Osteocyte (in vitro differentiated cells): Measurements from ENCODE around the gene GALNT14. TPM values are rescaled to one million over a fixed set of nuclear protein-coding genes. Genes with fewer than 3 reads are reported as not detected.

Source experiments
- DNase-seq: peaks from one replicate; pipeline ENCODE4 v3.0.0; 2021; ENCODE audit warnings: mixed read lengths; ENCODE audit not compliant: unreplicated experiment; ENCODE audit errors: extremely low spot score
- H3K27ac Mint-ChIP-seq: one replicate; pipeline ENCODE4 v1.8.0; 2021; ENCODE audit warnings: mild to moderate bottlenecking, mixed read lengths; ENCODE audit not compliant: unreplicated experiment
- H3K27me3 Mint-ChIP-seq: one replicate; pipeline ENCODE4 v1.8.0; 2021; ENCODE audit warnings: mixed read lengths; ENCODE audit not compliant: unreplicated experiment
- H3K36me3 Mint-ChIP-seq: one replicate; pipeline ENCODE4 v1.8.0; 2021; ENCODE audit warnings: mixed read lengths; ENCODE audit not compliant: unreplicated experiment
- H3K4me1 Mint-ChIP-seq: one replicate; pipeline ENCODE4 v1.8.0; 2021; ENCODE audit warnings: mixed read lengths; ENCODE audit not compliant: unreplicated experiment
- H3K4me3 Mint-ChIP-seq: one replicate; pipeline ENCODE4 v1.8.0; 2021; ENCODE audit warnings: mild to moderate bottlenecking, moderate library complexity, mixed read lengths; ENCODE audit not compliant: unreplicated experiment
- H3K9me3 Mint-ChIP-seq: one replicate; pipeline ENCODE4 v1.8.0; 2021; ENCODE audit warnings: mixed read lengths; ENCODE audit not compliant: unreplicated experiment
- total RNA-seq: library from RNA; stranded (reverse); gene quantifications from 2 replicates; pipeline ENCODE4 v1.2.1, GENCODE V29; 2021
- TF ChIP-seq, protein P1 (sequence below): fragments of 200-600 bp; sonication (generic); IDR thresholded peaks from 2 replicates; pipeline ENCODE4 v1.5.0; 2021; ENCODE audit warnings: antibody characterized with exemption, mild to moderate bottlenecking, moderate library complexity

GALNT14 gene
- total RNA-seq, 1 donor from 2014 or later = 4.1 TPM

DNA sequence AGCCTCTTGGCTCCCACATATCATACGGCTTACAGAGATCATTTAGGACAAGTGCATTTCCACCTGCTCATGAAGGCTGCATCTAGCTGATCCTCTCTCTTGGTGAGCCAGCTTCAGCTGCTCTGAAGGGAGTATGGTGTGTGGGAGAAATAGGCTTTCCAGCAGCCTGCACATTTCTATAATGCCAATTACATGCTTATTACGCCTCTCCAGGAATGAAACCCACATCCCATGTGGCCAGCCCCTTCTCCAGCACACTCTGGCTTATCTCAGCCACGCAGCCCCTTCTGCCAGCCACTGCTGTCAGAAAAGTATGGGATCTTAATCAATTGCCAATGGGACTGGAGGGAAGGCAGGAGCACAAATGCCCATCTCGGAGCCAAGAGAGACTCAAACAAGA, 117.5 kb downstream of the GALNT14 start:
- no peak overlapping the region for H3K27ac Mint-ChIP-seq
- H3K4me1 Mint-ChIP-seq = no peaks in the 10 kb centered on the region
- H3K27me3 Mint-ChIP-seq = no peaks in the 10 kb centered on the region
- no peaks in the 10 kb centered on the region for H3K9me3 Mint-ChIP-seq
- TF ChIP-seq, protein P1, sequence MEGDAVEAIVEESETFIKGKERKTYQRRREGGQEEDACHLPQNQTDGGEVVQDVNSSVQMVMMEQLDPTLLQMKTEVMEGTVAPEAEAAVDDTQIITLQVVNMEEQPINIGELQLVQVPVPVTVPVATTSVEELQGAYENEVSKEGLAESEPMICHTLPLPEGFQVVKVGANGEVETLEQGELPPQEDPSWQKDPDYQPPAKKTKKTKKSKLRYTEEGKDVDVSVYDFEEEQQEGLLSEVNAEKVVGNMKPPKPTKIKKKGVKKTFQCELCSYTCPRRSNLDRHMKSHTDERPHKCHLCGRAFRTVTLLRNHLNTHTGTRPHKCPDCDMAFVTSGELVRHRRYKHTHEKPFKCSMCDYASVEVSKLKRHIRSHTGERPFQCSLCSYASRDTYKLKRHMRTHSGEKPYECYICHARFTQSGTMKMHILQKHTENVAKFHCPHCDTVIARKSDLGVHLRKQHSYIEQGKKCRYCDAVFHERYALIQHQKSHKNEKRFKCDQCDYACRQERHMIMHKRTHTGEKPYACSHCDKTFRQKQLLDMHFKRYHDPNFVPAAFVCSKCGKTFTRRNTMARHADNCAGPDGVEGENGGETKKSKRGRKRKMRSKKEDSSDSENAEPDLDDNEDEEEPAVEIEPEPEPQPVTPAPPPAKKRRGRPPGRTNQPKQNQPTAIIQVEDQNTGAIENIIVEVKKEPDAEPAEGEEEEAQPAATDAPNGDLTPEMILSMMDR = no peak
- no peak for DNase-seq
- H3K36me3 Mint-ChIP-seq = no peaks in the 10 kb centered on the region
- H3K4me3 Mint-ChIP-seq = no peak overlapping the region

GRCh38 chr2:31018280-31018679, 120.0 kb downstream of the GALNT14 start:
- DNase-seq = no peak
- Mint-ChIP-seq H3K4me3 (no peak overlapping the region), H3K36me3 (no peaks in the 10 kb centered on the region), H3K27ac (no peak overlapping the region), H3K27me3 (no peaks in the 10 kb centered on the region), H3K9me3 (no peaks in the 10 kb centered on the region), H3K4me1 (no peaks in the 10 kb centered on the region)
- TF ChIP-seq, protein P1 = no peak

GRCh38 chr2:31016648-31017047, 121.6 kb downstream of the GALNT14 start:
- H3K27ac Mint-ChIP-seq = no peak overlapping the region
- TF ChIP-seq, protein P1 = no peak
- no peak for DNase-seq
- no peaks in the 10 kb centered on the region for H3K36me3 Mint-ChIP-seq
- peaks cover 2% of the 10 kb centered on the region for H3K27me3 Mint-ChIP-seq
- no peaks in the 10 kb centered on the region for H3K9me3 Mint-ChIP-seq
- no peak overlapping the region for H3K4me3 Mint-ChIP-seq
- no peaks in the 10 kb centered on the region for H3K4me1 Mint-ChIP-seq

GRCh38 chr2:31014516-31014915, 123.7 kb downstream of the GALNT14 start:
- H3K27ac Mint-ChIP-seq = no peak overlapping the region
- no peak for DNase-seq
- peaks cover 2% of the 10 kb centered on the region for H3K27me3 Mint-ChIP-seq
- TF ChIP-seq, protein P1 = no peak
- no peak overlapping the region for H3K4me3 Mint-ChIP-seq
- no peaks in the 10 kb centered on the region for H3K4me1 Mint-ChIP-seq
- H3K9me3 Mint-ChIP-seq = no peaks in the 10 kb centered on the region
- H3K36me3 Mint-ChIP-seq = no peaks in the 10 kb centered on the region

DNA sequence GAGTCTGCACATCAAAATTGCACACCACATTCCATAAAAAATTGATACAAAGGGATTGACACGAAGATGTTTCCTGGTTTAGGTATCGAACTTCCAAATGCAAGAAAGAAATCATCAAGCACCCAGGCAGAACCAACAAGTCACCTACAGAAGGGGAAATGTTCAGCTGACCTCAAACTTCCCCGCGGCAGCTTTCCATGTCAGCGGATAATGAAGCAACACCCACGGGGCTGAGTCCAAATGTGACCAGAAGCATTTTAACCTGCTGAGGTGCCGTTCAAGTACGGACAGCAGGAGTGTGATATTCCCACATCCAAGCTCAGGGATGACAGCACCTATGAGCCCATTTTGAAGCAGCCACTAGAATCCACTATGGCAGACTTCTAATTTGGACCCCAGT, 124.9 kb downstream of the GALNT14 start:
- H3K27me3 Mint-ChIP-seq = peaks cover 2% of the 10 kb centered on the region
- H3K27ac Mint-ChIP-seq = no peak overlapping the region
- no peaks in the 10 kb centered on the region for H3K36me3 Mint-ChIP-seq
- TF ChIP-seq, protein P1 = no peak
- no peak overlapping the region for H3K4me3 Mint-ChIP-seq
- H3K9me3 Mint-ChIP-seq = no peaks in the 10 kb centered on the region
- no peaks in the 10 kb centered on the region for H3K4me1 Mint-ChIP-seq
- no peak for DNase-seq
